H1 (cell line): Measurements from ENCODE around the gene GJB4. TPM values are rescaled to one million over a fixed set of nuclear protein-coding genes. Genes with fewer than 3 reads are reported as not detected.

Source experiments
- CTCF ChIA-PET: fragments of 300-600 bp; sonication (Branson Sonifier 250); formaldehyde crosslinking; loops from one replicate; lab custom pipeline; 2021; ENCODE audit not compliant: partially characterized antibody; lab: Charles Lee
- POLR2A ChIA-PET: fragments of 300-600 bp; sonication (Branson Sonifier 250); formaldehyde crosslinking; loops from one replicate; lab custom pipeline; 2021; ENCODE audit warnings: inconsistent platforms; ENCODE audit not compliant: partially characterized antibody; lab: Charles Lee
- DNase-seq, 2 experiments: peaks; one replicate each; pipeline versions ENCODE4 v3.0.0 to v3.0.0-alpha.2; 2010 to 2022; ENCODE audit warnings: low spot score in 2 of 2, low read depth in 1 of 2, mixed read lengths in 1 of 2
- FAIRE-seq: peaks from 2 replicates; lab custom pipeline; 2011; peaks lifted over from hg19 to GRCh38; lab: Jason Lieb, UNC
- H2AFZ ChIP-seq: 2 replicates; pipeline ENCODE4 v1.8.1; 2012; ENCODE audit warnings: low read length, inconsistent platforms
- H2AK5ac ChIP-seq: 2 replicates; pipeline ENCODE4 v1.6.1; 2013; ENCODE audit warnings: low read depth, low read length
- H2BK120ac ChIP-seq: replicated peaks from 2 replicates; pipeline ENCODE3; 2013; ENCODE audit warnings: low read depth, low read length, inconsistent platforms
- H2BK12ac ChIP-seq: 2 replicates; pipeline ENCODE4 v1.6.1; 2013; ENCODE audit warnings: low read depth, low read length
- H2BK15ac ChIP-seq: 2 replicates; pipeline ENCODE4 v1.6.1; 2013; ENCODE audit warnings: low read length
- H2BK20ac ChIP-seq: 2 replicates; pipeline ENCODE4 v1.6.1; 2013; ENCODE audit warnings: low read length
- H2BK5ac ChIP-seq: 2 replicates; pipeline ENCODE4 v1.6.1; 2013; ENCODE audit warnings: low read depth, low read length
- H3K14ac ChIP-seq: 2 replicates; pipeline ENCODE4 v1.6.1; 2013; ENCODE audit warnings: inconsistent platforms; ENCODE audit not compliant: insufficient read length
- H3K18ac ChIP-seq: 2 replicates; pipeline ENCODE4 v1.6.1; 2013; ENCODE audit warnings: low read length; ENCODE audit errors: extremely low read depth
- H3K23ac ChIP-seq: 2 replicates; pipeline ENCODE4 v1.6.1; 2013; ENCODE audit warnings: inconsistent platforms; ENCODE audit not compliant: insufficient read length
- H3K23me2 ChIP-seq: 2 replicates; pipeline ENCODE4 v1.6.1; 2013; ENCODE audit warnings: low read depth, low read length
- H3K27ac ChIP-seq: 2 replicates; pipeline ENCODE4 v1.6.1; 2011; ENCODE audit warnings: low read depth, low read length, inconsistent platforms
- H3K27me3 ChIP-seq, 4 experiments: replicated peaks in 1 of 4; 1 replicate in 1 of 4; 2 replicates in 3 of 4; pipeline versions ENCODE4 v1.6.1 to v1.8.1; 2011 to 2013; ENCODE audit warnings: low read length in 3 of 4, mild to moderate bottlenecking in 3 of 4, inconsistent platforms in 2 of 4, mixed read lengths in 2 of 4, moderate library complexity in 1 of 4; ENCODE audit not compliant: control insufficient read depth in 3 of 4, insufficient read depth in 3 of 4; ENCODE audit errors: extremely low read depth in 1 of 4
- H3K36me3 ChIP-seq, 4 experiments: 2 replicates each; pipeline versions ENCODE4 v1.6.1 to v1.8.1; 2011 to 2013; ENCODE audit warnings: mild to moderate bottlenecking in 4 of 4, low read length in 3 of 4, moderate library complexity in 2 of 4, control low read depth in 1 of 4, inconsistent platforms in 1 of 4; ENCODE audit not compliant: insufficient read depth in 4 of 4, control insufficient read depth in 2 of 4
- H3K4ac ChIP-seq: replicated peaks from 2 replicates; pipeline ENCODE3; 2013; ENCODE audit warnings: low read length, low read depth, mixed read lengths, inconsistent platforms; ENCODE audit not compliant: insufficient read length
- H3K4me1 ChIP-seq, 4 experiments: replicated peaks in 1 of 4; 1 replicate in 1 of 4; 2 replicates in 3 of 4; pipeline versions ENCODE4 v1.6.1 to v1.8.1; 2011 to 2013; ENCODE audit warnings: low read length in 3 of 4, inconsistent platforms in 2 of 4, mixed read lengths in 1 of 4; ENCODE audit not compliant: insufficient read depth in 4 of 4, control insufficient read depth in 3 of 4
- H3K4me2 ChIP-seq, 2 experiments: 2 replicates each; pipeline versions ENCODE4 v1.6.1 to v1.8.1; 2011 to 2013; ENCODE audit warnings: low read depth in 2 of 2, low read length in 2 of 2, control low read depth in 1 of 2, inconsistent platforms in 1 of 2, mild to moderate bottlenecking in 1 of 2; ENCODE audit not compliant: insufficient read depth in 1 of 2
- H3K4me3 ChIP-seq, 4 experiments: fragments of 200-600, 300-600 bp in 1 of 4; sonication (generic), shearing (Covaris generic), sonication (Bioruptor Twin) in 1 of 4; 2 replicates each; pipeline versions ENCODE4 v1.5.1 to v1.8.1; 2011 to 2016; ENCODE audit warnings: low read length in 4 of 4, low read depth in 3 of 4, control low read depth in 2 of 4, inconsistent platforms in 2 of 4, mild to moderate bottlenecking in 2 of 4, mixed read lengths in 1 of 4, moderate library complexity in 1 of 4; ENCODE audit not compliant: insufficient read depth in 2 of 4; ENCODE audit errors: extremely low read depth in 1 of 4
- H3K56ac ChIP-seq: replicated peaks from 2 replicates; pipeline ENCODE3; 2013; ENCODE audit warnings: low read depth, mild to moderate bottlenecking, mixed read lengths, low read length, inconsistent platforms; ENCODE audit not compliant: insufficient read length
- H3K79me1 ChIP-seq: 2 replicates; pipeline ENCODE4 v1.6.1; 2013; ENCODE audit warnings: low read depth, low read length, control low read depth
- H3K79me2 ChIP-seq, 2 experiments: 2 replicates each; pipeline versions ENCODE4 v1.6.1 to v1.8.1; 2012 to 2013; ENCODE audit warnings: low read length in 2 of 2, mild to moderate bottlenecking in 2 of 2, inconsistent platforms in 1 of 2; ENCODE audit not compliant: insufficient read depth in 2 of 2, control insufficient read depth in 1 of 2
- H3K9ac ChIP-seq, 4 experiments: replicated peaks in 1 of 4; 1 replicate in 1 of 4; 2 replicates in 3 of 4; pipeline versions ENCODE4 v1.6.1 to v1.8.1; 2011 to 2013; ENCODE audit warnings: low read depth in 3 of 4, low read length in 3 of 4, control low read depth in 2 of 4, mild to moderate bottlenecking in 2 of 4, moderate library complexity in 2 of 4, inconsistent platforms in 1 of 4; ENCODE audit errors: extremely low read depth in 1 of 4
- H3K9me3 ChIP-seq, 2 experiments: 2 replicates each; pipeline versions ENCODE4 v1.6.1 to v1.8.1; 2012 to 2013; ENCODE audit warnings: mild to moderate bottlenecking in 2 of 2, moderate library complexity in 2 of 2, control low read depth in 1 of 2, inconsistent platforms in 1 of 2, low read depth in 1 of 2, low read length in 1 of 2, mixed read lengths in 1 of 2; ENCODE audit not compliant: insufficient read depth in 2 of 2
- H4K20me1 ChIP-seq, 2 experiments: replicated peaks in 1 of 2; 2 replicates each; pipeline versions ENCODE3 to v1.8.1; 2011 to 2013; ENCODE audit warnings: inconsistent platforms in 2 of 2, low read length in 2 of 2, mild to moderate bottlenecking in 1 of 2; ENCODE audit not compliant: insufficient read depth in 2 of 2, control insufficient read depth in 1 of 2
- H4K5ac ChIP-seq: 2 replicates; pipeline ENCODE4 v1.6.1; 2013; ENCODE audit warnings: low read length, low read depth, mixed read lengths, inconsistent platforms; ENCODE audit not compliant: insufficient read length
- H4K8ac ChIP-seq: 2 replicates; pipeline ENCODE4 v1.8.0; 2013; ENCODE audit warnings: mild to moderate bottlenecking, moderate library complexity, low read length, inconsistent platforms; ENCODE audit not compliant: insufficient read depth; ENCODE audit errors: extremely low read depth
- H4K91ac ChIP-seq: replicated peaks from 2 replicates; pipeline ENCODE3; 2013; ENCODE audit warnings: low read length, mixed read lengths, inconsistent platforms; ENCODE audit not compliant: insufficient read length
- ATF3 ChIP-seq: IDR thresholded peaks from 2 replicates; pipeline ENCODE4 v1.6.1; 2011; ENCODE audit warnings: low read depth, mild to moderate bottlenecking, low read length; ENCODE audit not compliant: insufficient read depth
- CEBPB ChIP-seq: IDR thresholded peaks from 2 replicates; pipeline ENCODE4 v1.6.1; 2012; ENCODE audit warnings: low read depth, low read length
- CHD1 ChIP-seq: IDR thresholded peaks from 2 replicates; pipeline ENCODE4 v1.6.1; 2012; ENCODE audit warnings: low read depth, low read length, improper control_type of control experiment
- EGR1 ChIP-seq: IDR thresholded peaks from 2 replicates; pipeline ENCODE4 v1.6.1; 2011; ENCODE audit warnings: low read depth, low read length, borderline replicate concordance
- EZH2 ChIP-seq: fragments of 200-600 bp; sonication (generic); IDR thresholded peaks from 2 replicates; pipeline ENCODE4 v1.7.1; 2012; ENCODE audit warnings: low read depth, mild to moderate bottlenecking, moderate library complexity, low read length, inconsistent platforms; ENCODE audit not compliant: severe bottlenecking
- GABPA ChIP-seq: IDR thresholded peaks from 2 replicates; pipeline ENCODE4 v1.6.1; 2011; ENCODE audit warnings: mild to moderate bottlenecking, low read length, moderate library complexity, borderline replicate concordance; ENCODE audit not compliant: insufficient read depth
- HDAC2 ChIP-seq, 2 experiments: fragments of 300-600 bp in 1 of 2; sonication (generic) in 1 of 2; IDR thresholded peaks; 2 replicates each; pipeline ENCODE4 v1.6.1; 2011 to 2012; ENCODE audit warnings: low read depth in 2 of 2, low read length in 2 of 2, mild to moderate bottlenecking in 2 of 2, moderate library complexity in 2 of 2, borderline replicate concordance in 1 of 2, inconsistent platforms in 1 of 2
- POLR2A ChIP-seq, 2 experiments: IDR thresholded peaks; 1 replicate in 1 of 2; 2 replicates in 1 of 2; pipeline ENCODE4 v1.6.1; 2011; ENCODE audit warnings: low read depth in 2 of 2, low read length in 2 of 2, mild to moderate bottlenecking in 2 of 2; ENCODE audit errors: control extremely low read depth in 1 of 2
- SIN3A ChIP-seq, 2 experiments: IDR thresholded peaks in 1 of 2; conservative IDR thresholded peaks in 1 of 2; 2 replicates each; pipeline ENCODE4 v1.6.1; 2011 to 2012; ENCODE audit warnings: low read length in 2 of 2, improper control_type of control experiment in 1 of 2, low read depth in 1 of 2, mild to moderate bottlenecking in 1 of 2
- SIRT6 ChIP-seq: IDR thresholded peaks from one replicate; pipeline ENCODE4 v1.7.1; 2012; ENCODE audit warnings: low read length, inconsistent platforms
- SP2 ChIP-seq: IDR thresholded peaks from 2 replicates; pipeline ENCODE4 v1.6.1; 2012; ENCODE audit warnings: mild to moderate bottlenecking, low read length, inconsistent platforms
- SUZ12 ChIP-seq: fragments of 200-600 bp; sonication (generic); IDR thresholded peaks from 2 replicates; pipeline ENCODE4 v1.6.1; 2012; ENCODE audit warnings: mild to moderate bottlenecking, inconsistent platforms, low read length, moderate library complexity, mixed read lengths
- TCF12 ChIP-seq: IDR thresholded peaks from 2 replicates; pipeline ENCODE4 v1.6.1; 2011; ENCODE audit warnings: low read depth, mild to moderate bottlenecking, low read length
- YY1 ChIP-seq: IDR thresholded peaks from 2 replicates; pipeline ENCODE4 v1.6.1; 2011; ENCODE audit warnings: low read depth, mild to moderate bottlenecking, low read length
- WGBS, 2 experiments: shearing (Covaris generic) in 1 of 2; methylation state at CpG; one replicate each; pipeline versions ENCODE4 v1.1.6 to v1.1.7; 2013 to 2015; ENCODE audit warnings: low lambda C conversion rate in 2 of 2, mixed read lengths in 2 of 2, inconsistent platforms in 1 of 2, low coverage in 1 of 2, missing lambda C conversion rate in 1 of 2; ENCODE audit not compliant: insufficient replicate concordance in 2 of 2, insufficient coverage in 1 of 2, insufficient read length in 1 of 2; ENCODE audit errors: extremely low coverage in 1 of 2, missing lambda C conversion rate in 1 of 2; 5-methylcytosine and 5-hydroxymethylcytosine counted together
- polyA plus RNA-seq, 7 experiments: library from polyadenylated mRNA; depleted of rRNA in 3 of 7; stranded (reverse) in 5 of 7; unstranded in 2 of 7; fragments of >200 nt in 5 of 7; fragments of 200-250 nt in 2 of 7; gene quantifications; 1 replicate in 5 of 7; 2 replicates in 1 of 7; 4 replicates in 1 of 7; pipeline versions ENCODE4 v1.2.1 to v1.2.3, GENCODE V29; 2011 to 2013; ENCODE audit warnings: missing spikeins in 2 of 7, mixed read lengths in 2 of 7
- total RNA-seq: library from RNA; stranded (reverse); fragmentation: NEBNext Ultra II Directional; extraction: Animal tissue kit (Norgen Biotek cat#: 25700); gene quantifications from 2 replicates; pipeline ENCODE4 v1.2.1, GENCODE V29; 2021

The GJB4 gene
- total and polyA plus RNA-seq, 2 of the 8 experiments (the other 6 are each of a cell fraction or from before 2014, with no cell fraction given), result 0.20 to 0.41 TPM

GRCh38 chr1:34794790-34795180, 35.2 kb downstream of the GJB4 start:
- no peak overlapping the region for H2BK5ac ChIP-seq
- H2AFZ ChIP-seq, result no peak overlapping the region
- no peak overlapping the region for H2BK120ac ChIP-seq
- peaks cover 0 to 12% (median 7%) of the 10 kb centered on the region in 4 experiments; a peak in 4 of 7 replicates for H3K4me1 ChIP-seq
- no peak overlapping the region for H3K18ac ChIP-seq
- H4K8ac ChIP-seq, result no peak overlapping the region
- H3K23ac ChIP-seq, result no peak overlapping the region
- no peaks in the 10 kb centered on the region for H3K36me3 ChIP-seq
- H2AK5ac ChIP-seq, result no peak overlapping the region
- H3K79me2 ChIP-seq, result no peaks in the 10 kb centered on the region
- H3K4me2 ChIP-seq, result no peak overlapping the region
- H4K5ac ChIP-seq, result no peak overlapping the region
- ChIA-PET POLR2A (interaction anchor here (1.5 kb wide), 1 partner anchor 58 kb away, joined by 3 read pairs; no protein-coding TSS in a partner anchor), CTCF (interaction anchor here (1.2 to 12.6 kb wide), 4 partner anchors 7 to 72 kb away, joined by 3 to 230 read pairs (median 20); no protein-coding TSS in a partner anchor)
- no peaks in the 10 kb centered on the region; the same call in 1 of the 2 replicates for H3K23me2 ChIP-seq
- H3K4ac ChIP-seq, result no peak overlapping the region
- DNase-seq, result no peak
- H3K79me1 ChIP-seq, result no peaks in the 10 kb centered on the region
- H4K20me1 ChIP-seq, result no peaks in the 10 kb centered on the region
- 90% methylated on average over 12 of the region's 12 CpGs; no CpG with 5 or more reads in 1 of the 2 experiments for WGBS, 2 experiments
- peaks cover 0 to 13% (median 10%) of the 10 kb centered on the region in 4 experiments; a peak in 4 of 7 replicates for H3K27me3 ChIP-seq
- no peak overlapping the region for H2BK15ac ChIP-seq
- H3K9ac ChIP-seq, result no peak overlapping the region
- no peak overlapping the region for H2BK20ac ChIP-seq
- FAIRE-seq, result no peak
- H2BK12ac ChIP-seq, result no peak overlapping the region
- H4K91ac ChIP-seq, result no peak overlapping the region
- H3K9me3 ChIP-seq, result no peaks in the 10 kb centered on the region
- no peak overlapping the region for H3K4me3 ChIP-seq
- no peak overlapping the region for H3K56ac ChIP-seq
- H3K14ac ChIP-seq, result no peak overlapping the region
- H3K27ac ChIP-seq, result no peak overlapping the region
- no peak for TF ChIP-seq SP2
- TF ChIP-seq CEBPB, result no peak
- no peak for TF ChIP-seq ATF3
- TF ChIP-seq SIRT6, result no peak
- no peak for TF ChIP-seq SUZ12
- no peak for TF ChIP-seq SIN3A (conservative IDR thresholded peaks at IDR 0.05 in 1 of 2, IDR thresholded peaks at IDR 0.05 in 1 of 2; ENCODE audit: low read depth in 1 of 2, low read length in 2 of 2)
- no peak for TF ChIP-seq TCF12
- TF ChIP-seq HDAC2 (IDR thresholded peaks at IDR 0.05; ENCODE audit: borderline replicate concordance in 1 of 2, low read depth in 2 of 2, low read length in 2 of 2), result no peak
- no peak for TF ChIP-seq EGR1
- TF ChIP-seq EZH2, result no peak
- no peak for TF ChIP-seq CHD1
- TF ChIP-seq GABPA, result no peak
- TF ChIP-seq POLR2A (IDR thresholded peaks at IDR 0.05; ENCODE audit: control extremely low read depth in 1 of 2, low read depth in 2 of 2, low read length in 2 of 2), result no peak
- TF ChIP-seq YY1, result no peak
